ENCODE measurements around the gene AP1M1.
"Not testable (repeated sequence)": the region's sequence is repeated elsewhere in the genome, so short reads cannot be mapped to it uniquely, and the experiment has no call there.

Gene AP1M1

DNA sequence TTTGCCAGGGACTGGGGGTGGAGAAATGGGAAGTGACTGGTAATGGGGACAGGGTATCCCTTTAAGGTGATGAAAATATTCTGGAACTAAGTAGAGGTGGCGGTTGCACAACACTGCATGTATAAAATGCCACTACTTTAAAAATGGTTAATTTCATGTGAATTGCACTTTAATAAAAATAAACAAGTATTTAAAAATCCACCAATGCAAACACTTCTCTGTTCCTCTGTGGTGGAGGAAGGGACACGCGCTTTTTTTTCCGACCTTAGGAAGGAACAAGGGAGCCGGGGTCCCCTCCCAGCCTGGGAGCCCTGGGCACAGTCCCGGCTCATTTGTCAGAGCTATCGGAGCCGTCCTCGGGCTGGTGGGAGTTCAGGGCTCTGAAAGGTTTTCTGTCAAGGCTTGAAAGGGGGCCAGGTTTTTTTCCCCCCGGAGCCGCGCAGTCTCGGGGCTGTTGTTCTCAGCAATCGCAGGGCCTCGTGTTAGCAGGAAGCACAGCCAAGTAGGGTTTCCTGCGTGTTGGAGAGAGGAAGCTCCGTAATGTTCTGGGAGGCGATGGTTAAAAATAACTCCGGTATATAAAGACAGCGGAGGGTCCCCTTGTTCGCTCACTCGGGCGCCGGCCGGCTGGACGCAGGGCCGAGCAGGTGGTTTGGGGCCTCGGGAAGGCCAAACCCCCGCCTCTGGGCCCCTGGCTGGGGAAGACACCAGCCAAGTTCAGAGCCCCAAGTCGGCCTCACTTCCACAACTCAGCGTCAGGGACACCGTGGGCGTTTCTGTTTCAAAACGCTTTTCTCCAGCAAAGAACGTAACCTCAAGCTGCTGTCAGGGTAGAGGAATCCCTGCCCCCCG, 85.7 kb downstream of the AP1M1 start:
- H3K4me3 ChIP-seq (ENCODE audit: low read length), result no peak overlapping the region
- DNase-seq (ENCODE audit: low read depth, low spot score), result no peak

DNA sequence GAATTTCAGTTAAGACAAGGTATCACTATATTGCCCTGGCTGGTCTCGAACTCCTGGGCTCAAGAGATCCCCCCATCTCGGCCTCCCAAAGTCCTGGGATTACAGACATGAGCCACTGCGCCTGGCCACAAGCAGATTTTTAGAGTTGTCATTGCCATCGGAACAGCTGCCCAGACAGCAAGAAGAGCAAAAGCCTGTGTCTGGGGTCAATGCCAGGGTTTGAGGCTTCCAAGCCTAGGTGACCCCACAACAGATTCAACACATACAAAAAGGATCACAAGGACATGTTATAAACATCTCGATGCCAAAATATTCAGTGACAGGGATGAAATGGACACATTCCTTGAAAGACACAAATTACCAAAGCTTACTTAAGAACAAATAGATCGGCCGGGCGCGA, 86.8 kb downstream of the AP1M1 start:
- H3K4me3 ChIP-seq (ENCODE audit: low read length), result no peak overlapping the region
- DNase-seq (ENCODE audit: low read depth, low spot score), result no peak

DNA sequence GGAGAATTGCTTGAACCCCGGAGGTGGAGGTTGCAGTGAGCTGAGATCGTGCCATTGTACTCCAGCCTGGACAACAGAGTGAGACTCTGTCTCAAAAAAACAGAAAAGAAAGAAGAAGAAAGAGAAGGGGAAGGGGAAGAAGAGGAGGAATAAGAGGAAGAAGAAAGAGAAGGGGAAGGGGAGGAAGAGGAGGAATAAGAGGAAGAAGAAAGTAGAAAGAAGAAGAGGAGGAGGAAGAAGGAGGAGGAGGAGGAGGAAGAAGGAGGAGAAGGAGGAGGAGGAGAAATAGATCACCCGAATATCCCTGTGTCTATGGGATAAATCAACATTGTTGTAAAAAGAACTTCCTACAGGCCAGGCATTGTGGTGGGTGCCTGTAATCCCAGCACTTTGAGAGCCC, 87.4 kb downstream of the AP1M1 start:
- DNase-seq (ENCODE audit: low read depth, low spot score), result not testable (repeated sequence)

DNA sequence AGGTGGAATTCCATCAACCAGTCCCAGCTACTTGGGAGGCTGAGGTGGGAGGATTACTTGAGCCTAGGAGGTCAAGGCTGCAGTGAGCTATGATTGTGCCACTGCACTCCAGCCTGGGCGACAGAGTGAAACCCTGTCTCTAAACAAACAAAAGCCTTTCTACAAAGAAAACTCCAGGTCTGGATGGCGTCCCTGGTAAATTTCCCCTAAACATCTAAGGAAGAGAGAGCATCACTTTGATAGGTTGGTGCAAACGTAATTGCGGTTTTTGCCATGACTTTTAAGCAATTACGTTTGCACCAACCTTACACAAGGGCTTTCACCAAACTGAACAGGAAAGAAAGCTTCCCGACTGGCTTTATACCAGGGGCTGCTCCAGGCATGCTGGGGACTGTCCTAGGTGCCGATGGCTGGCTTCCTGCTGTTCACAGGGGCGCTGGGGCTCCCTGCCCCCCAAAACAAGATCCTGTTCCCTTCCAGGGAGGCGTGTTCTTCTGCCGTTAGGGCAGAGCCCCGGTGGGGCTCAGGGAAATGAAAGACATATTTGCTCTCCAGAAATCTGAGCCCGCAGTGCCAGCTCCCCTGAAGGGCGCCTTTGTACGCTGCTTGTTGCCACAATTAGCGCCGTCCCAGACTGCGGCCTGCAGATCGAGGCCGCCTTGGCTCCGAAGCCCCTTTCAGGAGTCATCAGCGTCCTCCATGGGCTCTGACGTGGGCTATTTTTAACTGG, 88.2 kb downstream of the AP1M1 start:
- H3K4me3 ChIP-seq (ENCODE audit: low read length), result no peak overlapping the region
- no peak for DNase-seq (ENCODE audit: low read depth, low spot score)

More for the DNA sequence above, 87.4 kb downstream of the AP1M1 start:
- H3K4me3 ChIP-seq (ENCODE audit: low read length), result not testable (repeated sequence)

DNA sequence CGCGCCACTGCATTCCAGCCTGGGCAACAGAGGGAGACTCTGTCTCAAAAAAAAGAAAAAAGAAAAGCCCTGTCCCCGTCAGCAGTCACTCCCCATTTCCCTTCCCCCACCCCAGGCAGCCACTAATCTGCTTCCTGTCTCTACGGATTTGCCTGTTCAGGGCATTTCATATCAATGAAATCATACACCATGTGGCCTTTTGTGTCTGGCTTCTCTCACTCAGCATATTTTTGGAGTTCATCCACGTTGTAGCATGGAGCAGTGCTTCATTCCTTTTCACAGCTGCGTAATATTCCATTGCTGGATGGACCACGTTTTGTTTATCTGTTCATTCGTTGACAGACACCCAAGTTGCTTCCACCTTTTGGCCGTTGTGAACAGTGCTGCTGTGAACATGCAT, 90.8 kb downstream of the AP1M1 start:
- no peak for DNase-seq (ENCODE audit: low read depth, low spot score)
- H3K4me3 ChIP-seq (ENCODE audit: low read length), result no peak overlapping the region

DNA sequence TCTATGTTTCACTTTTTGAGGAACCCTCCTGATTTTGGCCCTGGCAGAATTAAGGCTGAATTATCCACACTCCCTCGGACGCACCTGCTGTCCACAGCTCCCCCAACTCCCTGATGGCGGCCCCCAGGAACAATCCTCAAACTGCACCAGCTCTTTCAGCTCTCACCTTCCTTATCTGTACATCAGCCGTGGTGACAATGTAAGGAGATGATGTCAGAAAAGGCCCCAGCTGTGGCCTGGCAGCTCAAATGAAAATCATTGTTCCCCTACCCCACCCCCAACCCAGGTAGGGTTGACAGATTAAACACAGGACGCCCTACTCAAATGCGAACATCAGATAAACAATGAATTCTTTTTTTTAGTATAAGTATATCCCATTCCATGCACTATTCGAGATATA, 91.9 kb downstream of the AP1M1 start:
- DNase-seq (ENCODE audit: low read depth, low spot score), result no peak
- H3K4me3 ChIP-seq (ENCODE audit: low read length), result no peak overlapping the region

DNA sequence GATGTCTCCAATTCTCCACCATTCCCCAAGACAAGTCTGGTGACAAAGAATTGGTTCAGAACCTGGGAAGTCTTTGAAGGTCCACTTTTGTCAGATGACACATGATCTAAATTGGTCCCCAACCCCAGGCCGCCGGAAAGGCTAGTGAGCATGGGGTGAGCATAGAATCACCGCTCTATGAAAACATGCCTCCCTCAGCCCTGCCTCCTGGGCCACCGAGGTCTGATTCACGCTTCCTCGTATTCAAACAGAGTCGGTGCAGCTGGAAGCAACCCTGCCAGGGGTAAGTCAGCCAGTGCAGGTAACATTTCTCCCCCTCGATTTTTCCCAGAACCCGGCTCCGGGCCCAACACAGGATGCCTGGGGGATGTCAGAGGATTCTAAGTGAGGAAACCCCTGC, 93.0 kb downstream of the AP1M1 start:
- no peak overlapping the region for H3K4me3 ChIP-seq (ENCODE audit: low read length)
- no peak for DNase-seq (ENCODE audit: low read depth, low spot score)

DNA sequence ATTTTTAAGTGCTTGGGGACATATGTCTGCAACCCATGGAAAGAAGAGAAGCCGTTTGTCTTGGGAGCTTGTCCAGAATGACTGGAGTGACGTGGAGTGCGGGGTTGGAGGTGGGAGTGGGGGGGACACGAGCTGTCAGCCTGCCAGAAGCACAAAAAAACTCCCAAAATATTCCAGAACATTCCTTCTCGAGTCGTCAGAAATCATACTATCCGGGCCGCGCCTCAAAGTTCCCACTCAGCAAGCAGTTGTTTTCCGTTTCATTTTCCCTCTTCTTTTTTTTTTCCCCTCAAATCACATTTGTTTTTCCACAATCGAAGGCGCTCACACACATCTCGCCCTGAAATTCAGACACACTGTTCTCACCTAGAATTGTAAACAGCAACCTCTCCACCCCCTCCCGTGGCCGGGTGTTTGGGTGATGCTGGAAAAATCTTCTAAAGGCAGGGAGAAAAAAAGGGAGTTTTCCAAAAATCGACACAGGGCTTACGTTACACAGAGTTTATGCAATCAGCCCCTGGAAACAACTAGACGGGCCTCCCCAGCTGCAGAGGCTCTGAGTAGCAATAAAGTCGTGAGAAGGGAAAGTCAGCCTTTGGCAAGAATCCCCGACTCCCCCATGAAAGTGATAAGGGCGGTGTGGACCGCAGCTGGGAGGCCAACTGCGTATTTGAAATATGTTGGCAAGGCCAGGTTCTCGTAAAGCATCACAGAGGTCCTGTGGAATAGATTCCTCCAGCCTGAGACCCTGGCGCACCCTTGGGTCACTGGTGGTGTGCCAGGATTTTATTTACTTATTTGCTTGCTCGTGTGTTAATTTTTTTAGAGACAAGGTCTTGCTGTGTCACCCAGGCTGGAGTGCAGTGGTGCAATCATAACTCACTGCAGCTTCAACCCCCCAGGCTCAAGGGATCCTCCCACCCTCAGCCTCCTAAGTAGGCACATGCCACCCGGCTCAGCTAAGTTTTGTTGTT, 95.7 kb downstream of the AP1M1 start:
- no peak for DNase-seq (ENCODE audit: low read depth, low spot score)
- no peak overlapping the region for H3K4me3 ChIP-seq (ENCODE audit: low read length)

DNA sequence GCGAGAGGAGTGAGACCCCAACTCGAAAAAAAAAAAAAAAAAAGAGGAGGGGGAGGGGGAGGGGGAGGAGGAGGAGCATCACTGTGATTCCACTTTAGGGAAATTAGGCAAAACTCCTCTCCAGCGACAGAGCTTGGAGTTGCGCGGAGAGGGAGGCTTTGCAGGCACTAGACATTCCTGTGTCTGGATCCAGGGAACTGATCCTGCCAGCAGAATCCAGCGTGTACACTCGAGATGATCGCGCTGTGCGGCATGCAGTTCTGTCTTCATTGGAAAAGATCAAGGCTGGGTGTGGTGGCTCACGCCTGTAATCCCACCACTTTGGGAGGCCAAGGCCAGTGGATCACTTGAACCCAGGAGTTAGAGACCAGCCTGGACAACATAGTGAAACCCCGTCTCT, 97.3 kb downstream of the AP1M1 start:
- no peak for DNase-seq (ENCODE audit: low read depth, low spot score)
- H3K4me3 ChIP-seq (ENCODE audit: low read length), result no peak overlapping the region
